Right forelimb (tissue), 1 donor: ENCODE data around the gene FAM53B.
A peak's percentile ranks its signal among the peaks of the same experiment; 100 is the strongest.

Experiments
- DNase-seq: peaks from one replicate; pipeline ENCODE4 v3.0.0-alpha.2; 2018

FAM53B gene

GRCh38 chr10:124572751-124573150, 171.4 kb downstream of the FAM53B start:
- peak; percentile 19 for DNase-seq

GRCh38 chr10:124570646-124571045, 173.5 kb downstream of the FAM53B start:
- DNase-seq, result no peak

GRCh38 chr10:124569623-124570470, 174.3 kb downstream of the FAM53B start:
- peak; percentile 28 for DNase-seq
